ENCODE data around the gene CDC20B. TPM values are rescaled to one million over a fixed set of nuclear protein-coding genes. Genes with fewer than 3 reads are reported as not detected.

CDC20B gene
- total RNA-seq, 4 donors from 2014 or later = not detected

GRCh38 chr5:55154873-55155272 is 18.1 kb downstream of the CDC20B start:
- TF ChIP-seq POLR2A (IDR thresholded peaks at IDR 0.05) = no peak
- no peak for TF ChIP-seq CTCF (IDR thresholded peaks at IDR 0.05 in 4 of 5, conservative IDR thresholded peaks at IDR 0.05 in 1 of 5)
- Histone ChIP-seq H3K4me3 (no peak overlapping the region), H3K27ac (no peak overlapping the region), H3K27me3 (no peaks in the 10 kb centered on the region), H3K36me3 (no peaks in the 10 kb centered on the region), H3K9me3 (no peaks in the 10 kb centered on the region), H3K4me1 (no peaks in the 10 kb centered on the region)
- in situ Hi-C loops (cut with MboI; ENCODE audit: low sequenced_read_pairs in 4 of 4) (loop anchor here (25.0 kb wide), 3 partner anchors 557 to 643 kb away; partner anchors contain the start of genes SNX18 (in 3 of the 4) and SLC38A9 (in 1 of the 4)), intact Hi-C loops (cut with DNase I; ENCODE audit: low total_unique reads) (no loop called here)
- DNase-seq = no peak
- ATAC-seq = no peak

- TF ChIP-seq POLR2A (IDR thresholded peaks at IDR 0.05) (no peak), CTCF (IDR thresholded peaks at IDR 0.05 in 4 of 5, conservative IDR thresholded peaks at IDR 0.05 in 1 of 5) (no peak)
- H3K4me3 ChIP-seq = no peak overlapping the region
- intact Hi-C loops (cut with DNase I; ENCODE audit: low total_unique reads) (no loop called here), in situ Hi-C loops (cut with MboI; ENCODE audit: low sequenced_read_pairs in 4 of 4) (loop anchor here (25.0 kb wide), 3 partner anchors 560 to 640 kb away; partner anchors contain the start of genes SNX18 (in 3 of the 4) and SLC38A9 (in 1 of the 4))
- H3K36me3 ChIP-seq = no peaks in the 10 kb centered on the region
- no peak overlapping the region for H3K27ac ChIP-seq
- H3K27me3 ChIP-seq = no peaks in the 10 kb centered on the region
- ATAC-seq = no peak
- H3K4me1 ChIP-seq = no peaks in the 10 kb centered on the region
- H3K9me3 ChIP-seq = no peaks in the 10 kb centered on the region
- no peak for DNase-seq
Observed at GRCh38 chr5:55151923-55152842, 20.8 kb downstream of the CDC20B start.

- Histone ChIP-seq H3K27ac (no peak overlapping the region), H3K9me3 (no peaks in the 10 kb centered on the region), H3K4me1 (peaks cover 0 to 4% of the 10 kb centered on the region in 2 donors), H3K4me3 (no peak overlapping the region), H3K27me3 (peaks cover 0 to 3% (median 0%) of the 10 kb centered on the region in 3 donors), H3K36me3 (no peaks in the 10 kb centered on the region)
- in situ Hi-C loops (cut with MboI; ENCODE audit: low sequenced_read_pairs in 4 of 4) = loop anchor here in 1 of 4 donors (10.0 kb wide), 1 partner anchor 245 kb away; no protein-coding TSS in a partner anchor
- no peak for DNase-seq
- TF ChIP-seq POLR2A (IDR thresholded peaks at IDR 0.05) (no peak), CTCF (IDR thresholded peaks at IDR 0.05 in 4 of 5, conservative IDR thresholded peaks at IDR 0.05 in 1 of 5) (no peak)
- ATAC-seq = no peak
- intact Hi-C loops (cut with DNase I; ENCODE audit: low total_unique reads) = loop anchor here (10.0 kb wide), 1 partner anchor 245 kb away; no protein-coding TSS in a partner anchor
Observed at GRCh38 chr5:55149308-55149795, 23.6 kb downstream of the CDC20B start.

- TF ChIP-seq CTCF (IDR thresholded peaks at IDR 0.05 in 4 of 5, conservative IDR thresholded peaks at IDR 0.05 in 1 of 5) = peak; percentile 64 to 92 (median 80)
- TF ChIP-seq POLR2A (IDR thresholded peaks at IDR 0.05) = no peak
- intact Hi-C loops (cut with DNase I; ENCODE audit: low total_unique reads) (loop anchor here (2.0 to 10.0 kb wide), 2 partner anchors 242 to 630 kb away; partner anchors contain the start of gene SNX18), in situ Hi-C loops (cut with MboI; ENCODE audit: low sequenced_read_pairs in 4 of 4) (loop anchor here in 1 of 4 donors (10.0 kb wide), 1 partner anchor 242 kb away; no protein-coding TSS in a partner anchor)
- ATAC-seq (peak; percentile 77 to 98), DNase-seq (peak; percentile 42 to 66)
- Histone ChIP-seq H3K27ac (no peak overlapping the region), H3K36me3 (no peaks in the 10 kb centered on the region), H3K4me3 (no peak overlapping the region), H3K4me1 (peaks cover 0 to 4% of the 10 kb centered on the region in 2 donors), H3K27me3 (peaks cover 0 to 3% (median 0%) of the 10 kb centered on the region in 3 donors), H3K9me3 (no peaks in the 10 kb centered on the region)
Observed at GRCh38 chr5:55146543-55147151, 26.3 kb downstream of the CDC20B start.

Data from gastrocnemius medialis (tissue), 4 donors.